ENCODE data around the gene TARBP1.

DNA sequence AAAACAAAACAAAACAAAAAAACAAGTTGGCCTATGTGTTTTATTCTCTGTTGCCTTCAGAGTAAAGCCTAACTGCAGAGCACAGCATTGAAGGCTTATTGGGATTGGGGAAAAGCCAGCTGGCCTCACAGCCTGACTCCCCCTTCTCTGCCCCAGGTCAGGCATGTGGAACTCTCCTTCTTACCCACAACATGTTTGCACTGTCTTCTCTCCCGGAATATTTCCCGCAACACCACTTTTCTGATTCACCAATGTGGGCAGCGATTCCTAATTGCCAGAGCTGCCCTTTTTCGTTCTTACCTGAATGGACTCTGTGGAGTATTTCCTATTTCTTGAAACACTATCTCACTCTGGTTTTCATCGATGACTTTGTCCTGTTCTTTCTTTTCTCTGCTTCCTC lies 2.8 kb upstream of the TARBP1 start:
- TF ChIP-seq, protein P1, sequence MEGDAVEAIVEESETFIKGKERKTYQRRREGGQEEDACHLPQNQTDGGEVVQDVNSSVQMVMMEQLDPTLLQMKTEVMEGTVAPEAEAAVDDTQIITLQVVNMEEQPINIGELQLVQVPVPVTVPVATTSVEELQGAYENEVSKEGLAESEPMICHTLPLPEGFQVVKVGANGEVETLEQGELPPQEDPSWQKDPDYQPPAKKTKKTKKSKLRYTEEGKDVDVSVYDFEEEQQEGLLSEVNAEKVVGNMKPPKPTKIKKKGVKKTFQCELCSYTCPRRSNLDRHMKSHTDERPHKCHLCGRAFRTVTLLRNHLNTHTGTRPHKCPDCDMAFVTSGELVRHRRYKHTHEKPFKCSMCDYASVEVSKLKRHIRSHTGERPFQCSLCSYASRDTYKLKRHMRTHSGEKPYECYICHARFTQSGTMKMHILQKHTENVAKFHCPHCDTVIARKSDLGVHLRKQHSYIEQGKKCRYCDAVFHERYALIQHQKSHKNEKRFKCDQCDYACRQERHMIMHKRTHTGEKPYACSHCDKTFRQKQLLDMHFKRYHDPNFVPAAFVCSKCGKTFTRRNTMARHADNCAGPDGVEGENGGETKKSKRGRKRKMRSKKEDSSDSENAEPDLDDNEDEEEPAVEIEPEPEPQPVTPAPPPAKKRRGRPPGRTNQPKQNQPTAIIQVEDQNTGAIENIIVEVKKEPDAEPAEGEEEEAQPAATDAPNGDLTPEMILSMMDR (conservative IDR thresholded peaks at IDR 0.05), result no peak
- TF ChIP-seq ZFX (IDR thresholded peaks at IDR 0.05), result no peak
